B cell (primary cell): ENCODE data around the gene CACNA1A. TPM values are rescaled to one million over a fixed set of nuclear protein-coding genes. Genes with fewer than 3 reads are reported as not detected.

Experiments
- ATAC-seq: fragments of 200-7000 bp; cut with Tn5 transposase; one replicate; pipeline ENCODE4 v1.10.0; 2021; ENCODE audit warnings: low read depth, mild to moderate bottlenecking, moderate number of reproducible peaks, moderate library complexity
- CTCF ChIA-PET: fragments of 350-600 bp; sonication (Branson Sonifier 250); formaldehyde crosslinking; loops from one replicate; lab custom pipeline; 2021; ENCODE audit warnings: antibody characterized with exemption, inconsistent platforms; lab: Charles Lee
- POLR2A ChIA-PET: fragments of 350-600 bp; sonication (Branson Sonifier 250); formaldehyde crosslinking; loops from one replicate; lab custom pipeline; 2021; ENCODE audit warnings: antibody characterized with exemption; lab: Charles Lee
- DNase-seq: peaks from one replicate; pipeline ENCODE4 v3.0.0; 2013
- H2AFZ ChIP-seq: 2 replicates; pipeline ENCODE4 v1.6.1; 2012; ENCODE audit warnings: mild to moderate bottlenecking, low read depth, low read length; ENCODE audit not compliant: insufficient read depth, poor library complexity, severe bottlenecking
- H3K27ac ChIP-seq, 2 donors: 1 replicate in 1 of 2; 2 replicates in 1 of 2; pipeline ENCODE4 v1.5.1; 2012 to 2013; ENCODE audit warnings: low read length in 2 of 2, mild to moderate bottlenecking in 2 of 2, moderate library complexity in 1 of 2
- H3K27me3 ChIP-seq, 4 experiments: fragments of 200-600 bp in 1 of 4; sonication (generic) in 1 of 4; replicated peaks in 1 of 4; 1 replicate in 2 of 4; 2 replicates in 2 of 4; pipeline versions ENCODE4 v1.6.1 to v1.7.0; 2013 to 2016; ENCODE audit warnings: low read length in 3 of 4, mild to moderate bottlenecking in 2 of 4, mixed read lengths in 1 of 4, moderate library complexity in 1 of 4; ENCODE audit not compliant: insufficient read depth in 4 of 4, control insufficient read depth in 3 of 4; ENCODE audit errors: control extremely low read depth in 1 of 4
- H3K36me3 ChIP-seq, 2 experiments: replicated peaks in 1 of 2; 1 replicate in 1 of 2; 2 replicates in 1 of 2; pipeline versions ENCODE4 v1.6.1 to v1.7.1; 2013; ENCODE audit warnings: low read length in 1 of 2; ENCODE audit not compliant: insufficient read depth in 2 of 2, control insufficient read depth in 1 of 2; ENCODE audit errors: control extremely low read depth in 1 of 2, extremely low read depth in 1 of 2
- H3K4me1 ChIP-seq, 2 donors: fragments of 200-600 bp in 1 of 2; sonication (generic) in 1 of 2; 1 replicate in 1 of 2; 2 replicates in 1 of 2; pipeline versions ENCODE4 v1.5.1 to v1.6.1; 2013 to 2017; ENCODE audit warnings: low read length in 2 of 2; ENCODE audit not compliant: control insufficient read depth in 2 of 2, insufficient read depth in 2 of 2
- H3K4me2 ChIP-seq: replicated peaks from 2 replicates; pipeline ENCODE3; 2012; ENCODE audit warnings: mild to moderate bottlenecking, low read depth, low read length; ENCODE audit not compliant: poor library complexity, severe bottlenecking
- H3K4me3 ChIP-seq, 5 experiments: fragments of 200-600 bp in 1 of 5; sonication (generic) in 1 of 5; 1 replicate in 3 of 5; 2 replicates in 2 of 5; pipeline versions ENCODE4 v1.5.1 to v1.7.0; 2011 to 2016; ENCODE audit warnings: low read length in 4 of 5, mild to moderate bottlenecking in 4 of 5, low read depth in 2 of 5, control low read depth in 1 of 5, moderate library complexity in 1 of 5; ENCODE audit not compliant: insufficient read depth in 1 of 5; ENCODE audit errors: control extremely low read depth in 1 of 5, extremely low read depth in 1 of 5
- H3K79me2 ChIP-seq: fragments of 200-600 bp; sonication (generic); one replicate; pipeline ENCODE4 v1.6.0; 2016; ENCODE audit warnings: low read length; ENCODE audit not compliant: control insufficient read depth, insufficient read depth
- H3K9ac ChIP-seq: fragments of 200-600 bp; sonication (generic); 2 replicates; pipeline ENCODE4 v1.6.1; 2017; ENCODE audit warnings: mild to moderate bottlenecking, low read length, moderate library complexity
- H3K9me3 ChIP-seq, 3 donors: one replicate each; pipeline versions ENCODE4 v1.6.1 to v1.7.1; 2013; ENCODE audit warnings: low read length in 2 of 3; ENCODE audit not compliant: control insufficient read depth in 2 of 3, insufficient read depth in 1 of 3; ENCODE audit errors: control extremely low read depth in 1 of 3
- H4K20me1 ChIP-seq: 2 replicates; pipeline ENCODE4 v1.6.0; 2012; ENCODE audit warnings: mild to moderate bottlenecking, low read length; ENCODE audit not compliant: insufficient read depth, control insufficient read depth, poor library complexity, severe bottlenecking
- H3K27ac Mint-ChIP-seq: one replicate; pipeline ENCODE4 v1.8.0; 2021; ENCODE audit warnings: mixed read lengths
- H3K27me3 Mint-ChIP-seq: one replicate; pipeline ENCODE4 v1.8.0; 2021; ENCODE audit warnings: mixed read lengths
- H3K4me1 Mint-ChIP-seq: one replicate; pipeline ENCODE4 v1.8.0; 2021; ENCODE audit warnings: mixed read lengths
- H3K4me3 Mint-ChIP-seq: one replicate; pipeline ENCODE4 v1.8.0; 2021; ENCODE audit warnings: mixed read lengths
- H3K9me3 Mint-ChIP-seq: one replicate; pipeline ENCODE4 v1.8.0; 2022; ENCODE audit warnings: mixed read lengths; ENCODE audit not compliant: insufficient read depth
- CTCF ChIP-seq: fragments of 200-600 bp; IDR thresholded peaks from one replicate; pipeline ENCODE4 v1.8.0; 2022; ENCODE audit warnings: antibody characterized with exemption, mild to moderate bottlenecking
- EZH2 ChIP-seq: IDR thresholded peaks from 2 replicates; pipeline ENCODE4 v1.6.1; 2012; ENCODE audit warnings: borderline replicate concordance, low read depth, mild to moderate bottlenecking, moderate library complexity, low read length; ENCODE audit not compliant: insufficient read depth, poor library complexity, severe bottlenecking
- WGBS: methylation state at CpG from one replicate; pipeline ENCODE4 v1.1.5; 2013; ENCODE audit warnings: missing lambda C conversion rate; ENCODE audit not compliant: insufficient coverage; 5-methylcytosine and 5-hydroxymethylcytosine counted together
- intact Hi-C: fragments of 100-400 bp; cut with micrococcal nuclease; formaldehyde crosslinking; loops from one replicate; pipeline ENCODE4 v1.10.0; 2022
- polyA plus RNA-seq: library from polyadenylated mRNA; depleted of rRNA; stranded (reverse); fragments of >200 nt; gene quantifications from 2 replicates; pipeline ENCODE4 v1.2.3, GENCODE V29; 2012
- total RNA-seq, 2 donors: library from RNA; stranded (reverse); fragments of 120-200 nt in 1 of 2; gene quantifications; 1 replicate in 1 of 2; 2 replicates in 1 of 2; pipeline versions ENCODE4 v1.2.3 to v1.2.4, GENCODE V29; 2013 to 2022

Gene CACNA1A
- total and polyA plus RNA-seq, 2 donors (not counting 1 experiment from before 2014, with no cell fraction given), result 1.2 to 1.3 TPM

GRCh38 chr19:13381827-13382632, 124.2 kb downstream of the CACNA1A start:
- no peak overlapping the region for H3K9ac ChIP-seq
- TF ChIP-seq EZH2 (no peak), CTCF (no peak)
- Mint-ChIP-seq H3K27me3 (peaks cover 9% of the 10 kb centered on the region), H3K9me3 (no peaks in the 10 kb centered on the region), H3K4me3 (no peak overlapping the region), H3K27ac (no peak overlapping the region), H3K4me1 (no peaks in the 10 kb centered on the region)
- intact Hi-C loops, result no loop called here
- ChIA-PET CTCF (no interaction called here), POLR2A (no interaction called here)
- no peaks in the 10 kb centered on the region for H3K36me3 ChIP-seq
- ATAC-seq (no peak), DNase-seq (no peak)
- no peaks in the 10 kb centered on the region for H4K20me1 ChIP-seq
- H3K4me3 ChIP-seq, result no peak overlapping the region
- no peaks in the 10 kb centered on the region for H3K4me1 ChIP-seq
- H3K27ac ChIP-seq, result no peak overlapping the region
- H2AFZ ChIP-seq, result no peak overlapping the region
- no peaks in the 10 kb centered on the region for H3K79me2 ChIP-seq
- H3K27me3 ChIP-seq, result peaks cover 0 to 3% (median 0%) of the 10 kb centered on the region in 4 experiments
- no peak overlapping the region for H3K4me2 ChIP-seq
- no peaks in the 10 kb centered on the region for H3K9me3 ChIP-seq
- 77% methylated on average over 3 of the region's 9 CpGs for WGBS

DNA sequence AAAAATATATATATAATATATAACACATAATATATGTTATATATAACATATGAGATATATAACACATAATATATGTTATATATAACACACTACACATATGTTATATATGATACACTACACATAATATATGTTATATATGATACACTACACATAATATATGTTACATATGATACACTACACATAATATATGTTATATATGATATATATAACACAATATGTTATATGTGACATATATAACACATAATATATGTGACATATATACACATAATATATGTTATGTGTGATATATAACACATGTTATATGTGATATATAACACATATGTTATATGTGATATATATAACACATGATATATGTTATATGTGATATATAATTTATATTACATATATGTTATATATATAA, 129.7 kb downstream of the CACNA1A start:
- Histone ChIP-seq H3K9me3 (peaks cover 0 to 8% (median 3%) of the 10 kb centered on the region in 3 donors), H3K27me3 (peaks cover 0 to 3% (median 0%) of the 10 kb centered on the region in 4 experiments), H3K4me3 (no peak overlapping the region), H3K79me2 (no peaks in the 10 kb centered on the region), H4K20me1 (no peaks in the 10 kb centered on the region), H3K27ac (no peak overlapping the region), H3K4me2 (no peak overlapping the region), H3K36me3 (no peaks in the 10 kb centered on the region), H3K9ac (no peak overlapping the region), H2AFZ (no peak overlapping the region), H3K4me1 (no peaks in the 10 kb centered on the region)
- H3K9me3 Mint-ChIP-seq, result peaks cover 3% of the 10 kb centered on the region
- CTCF ChIA-PET, result no interaction called here
- H3K27me3 Mint-ChIP-seq, result peaks cover 14% of the 10 kb centered on the region
- intact Hi-C loops, result no loop called here
- ATAC-seq (no peak), DNase-seq (no peak)
- H3K27ac Mint-ChIP-seq, result no peak overlapping the region
- POLR2A ChIA-PET, result no interaction called here
- no peak overlapping the region for H3K4me3 Mint-ChIP-seq
- TF ChIP-seq EZH2 (no peak), CTCF (no peak)
- H3K4me1 Mint-ChIP-seq, result no peaks in the 10 kb centered on the region
